Adrenal gland (tissue), 12 donors: ENCODE data around the gene KCNS1. TPM values are rescaled to one million over a fixed set of nuclear protein-coding genes. Genes with fewer than 3 reads are reported as not detected.

Experiments used
- DNase-seq, 7 donors: peaks; one replicate each; pipeline ENCODE4 v3.0.0-alpha.2; 2019 to 2020
- H3K27ac ChIP-seq, 5 donors: fragments of 200-600 bp; sonication (generic) in 4 of 5; 1 replicate in 3 of 5; 2 replicates in 2 of 5; pipeline versions ENCODE4 v1.5.1 to v1.8.0; 2016 to 2020; ENCODE audit warnings: mild to moderate bottlenecking in 1 of 5
- H3K27me3 ChIP-seq: fragments of 200-600 bp; 2 replicates; pipeline ENCODE4 v1.8.0; 2021
- H3K36me3 ChIP-seq, 2 donors: fragments of 200-600 bp; replicated peaks in 1 of 2; 1 replicate in 1 of 2; 2 replicates in 1 of 2; pipeline versions ENCODE4 v1.5.1 to v1.8.0; 2018 to 2022
- H3K4me1 ChIP-seq, 2 donors: fragments of 200-600 bp; replicated peaks in 1 of 2; 1 replicate in 1 of 2; 2 replicates in 1 of 2; pipeline versions ENCODE4 v1.5.1 to v1.8.0; 2018 to 2021
- H3K4me3 ChIP-seq, 4 donors: fragments of 200-600 bp; sonication (generic) in 3 of 4; one replicate each; pipeline ENCODE4 v1.5.1; 2016 to 2018
- H3K9me3 ChIP-seq, 3 donors: fragments of 200-600 bp; sonication (generic) in 1 of 3; replicated peaks in 1 of 3; 1 replicate in 2 of 3; 2 replicates in 1 of 3; pipeline versions ENCODE4 v1.5.1 to v1.8.0; 2016 to 2021
- CTCF ChIP-seq, 6 experiments: fragments of 450-650 bp in 4 of 6; fragments of 200-600 bp in 2 of 6; sonication (generic) in 1 of 6; IDR thresholded peaks; 1 replicate in 5 of 6; 2 replicates in 1 of 6; pipeline versions ENCODE4 v1.5.1 to v1.8.0; 2016 to 2021; ENCODE audit warnings: antibody characterized with exemption in 6 of 6, mild to moderate bottlenecking in 2 of 6, moderate library complexity in 1 of 6
- POLR2A ChIP-seq, 2 donors: fragments of 450-650 bp; IDR thresholded peaks; one replicate each; pipeline ENCODE4 v1.6.1; 2017; ENCODE audit warnings: antibody characterized with exemption in 2 of 2, mild to moderate bottlenecking in 2 of 2, moderate library complexity in 1 of 2
- WGBS, 4 donors: extraction: QIAGEN DNeasy Blood & Tissue Kit in 2 of 4; methylation state at CpG; one replicate each; pipeline versions ENCODE4 v1.1.5 to v1.1.7; 2013 to 2017; 5-methylcytosine and 5-hydroxymethylcytosine counted together
- intact Hi-C, 2 donors: fragments of 100-400 bp; cut with DNase I; formaldehyde crosslinking; loops; one replicate each; pipeline versions ENCODE4 v1.14.1 to v1.15.0; 2022 to 2023
- polyA plus RNA-seq, 3 donors: library from polyadenylated mRNA; stranded (reverse); fragments of 200-250 nt in 2 of 3; fragments of 350-450 nt in 1 of 3; fragmentation: Illumina TruSeq in 1 of 3; extraction: RNeasy Lipid Tissue Mini Kit (QIAGEN cat#74804) in 1 of 3; gene quantifications; one replicate each; pipeline ENCODE4 v1.2.3, GENCODE V29; 2013 to 2014
- total RNA-seq, 9 donors: library from RNA; depleted of rRNA in 4 of 9; stranded (reverse); fragments of >200 nt in 4 of 9; fragments of 120-200 nt in 1 of 9; fragmentation: NEBNext Ultra II Directional in 1 of 9; extraction: Animal tissue kit (Norgen Biotek cat#: 25700) in 1 of 9; gene quantifications; one replicate each; pipeline versions ENCODE4 v1.1.0 to v1.2.4, GENCODE V29; 2013 to 2023
- donor health status: healthy with polysubstance abuse.
- donor health status: Bipolar disorder and iron deficiency.
- donor health status: DM: yes; HTN: yes; CAD: no.
- donor health status: DM: no; HTN: no; CAD: no.
- donor health status: DM: no; HTN: no; CAD: no.
- donor health status: DM: yes; HTN: yes; CAD: no.

The KCNS1 gene
- total and polyA plus RNA-seq, 12 donors: 0.21 to 3.7 (median 0.42) TPM

GRCh38 chr20:45095805-45096238 is 5.1 kb downstream of the KCNS1 start:
- Histone ChIP-seq H3K27ac (no peak overlapping the region), H3K9me3 (no peaks in the 10 kb centered on the region), H3K4me1 (peaks cover 4 to 15% of the 10 kb centered on the region in 2 donors), H3K27me3 (peaks cover 31% of the 10 kb centered on the region), H3K4me3 (no peak overlapping the region), H3K36me3 (no peaks in the 10 kb centered on the region)
- 3 to 8% (median 7%) methylated on average over 7 of the region's 7 CpGs for WGBS, 4 donors
- TF ChIP-seq POLR2A (IDR thresholded peaks at IDR 0.05) (no peak), CTCF (IDR thresholded peaks at IDR 0.05) (peak; percentile 58 to 77 (median 72))
- peak; percentile 55 to 79 (median 70) for DNase-seq
- intact Hi-C loops: loop anchor here in 1 of 2 donors (5.0 kb wide), 1 partner anchor 191 kb away; no protein-coding TSS in a partner anchor

GRCh38 chr20:45094864-45095574 is 5.9 kb downstream of the KCNS1 start:
- TF ChIP-seq CTCF (IDR thresholded peaks at IDR 0.05) (no peak), POLR2A (IDR thresholded peaks at IDR 0.05) (no peak)

DNA sequence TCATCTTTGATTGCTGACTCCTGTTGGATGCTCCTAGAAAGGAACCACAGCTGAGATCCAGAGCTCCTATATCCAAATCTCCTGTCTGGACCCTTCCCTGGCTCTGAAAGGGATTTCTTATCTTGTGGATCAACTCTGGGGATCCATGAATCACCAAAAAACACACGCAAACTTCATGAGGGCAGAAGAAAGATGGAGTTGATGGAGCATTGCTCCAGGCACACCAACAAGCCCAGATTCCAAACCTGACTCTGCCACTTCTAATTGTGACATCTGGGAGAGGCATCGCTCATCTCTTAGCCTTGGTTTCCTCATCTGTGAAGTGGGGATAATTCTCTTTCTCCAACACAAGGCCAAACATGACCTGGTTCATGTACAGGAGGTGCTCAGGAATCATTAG is 6.7 kb downstream of the KCNS1 start:
- intact Hi-C loops: loop anchor here in 1 of 2 donors (5.0 kb wide), 1 partner anchor 52 kb away; no protein-coding TSS in a partner anchor

More at GRCh38 chr20:45094864-45095574, 5.9 kb downstream of the KCNS1 start:
- H3K27ac ChIP-seq: no peak overlapping the region
- intact Hi-C loops: loop anchor here in 1 of 2 donors (5.0 kb wide), 2 partner anchors 53 to 192 kb away; no protein-coding TSS in a partner anchor
- H3K36me3 ChIP-seq: no peaks in the 10 kb centered on the region
- peaks cover 28% of the 10 kb centered on the region for H3K27me3 ChIP-seq
- H3K9me3 ChIP-seq: no peaks in the 10 kb centered on the region
- 88 to 100% (median 95%) methylated on average over 3 to 11 of the region's 11 CpGs for WGBS, 4 donors
- no peak overlapping the region for H3K4me3 ChIP-seq
- H3K4me1 ChIP-seq: peaks cover 4 to 11% of the 10 kb centered on the region in 2 donors
- DNase-seq: no peak

More for the DNA sequence above, 6.7 kb downstream of the KCNS1 start:
- peaks cover 25% of the 10 kb centered on the region for H3K27me3 ChIP-seq
- DNase-seq: no peak
- WGBS, 4 donors: 85 to 93% (median 89%) methylated on average over 2 of the region's 2 CpGs
- H3K4me3 ChIP-seq: no peak overlapping the region
- no peak for TF ChIP-seq POLR2A (IDR thresholded peaks at IDR 0.05)
- TF ChIP-seq CTCF (IDR thresholded peaks at IDR 0.05): no peak
- peaks cover 4 to 11% of the 10 kb centered on the region in 2 donors for H3K4me1 ChIP-seq
- no peak overlapping the region for H3K27ac ChIP-seq
- H3K36me3 ChIP-seq: no peaks in the 10 kb centered on the region
- H3K9me3 ChIP-seq: no peaks in the 10 kb centered on the region
